Cardiac ventricle fibroblast (primary cell): ENCODE data around the gene ZNF736. TPM values are rescaled to one million over a fixed set of nuclear protein-coding genes. Genes with fewer than 3 reads are reported as not detected.

Experiments used
- total RNA-seq: library from RNA; depleted of rRNA; stranded (reverse); fragments of >200 nt; gene quantifications from 2 replicates; pipeline ENCODE4 v1.2.3, GENCODE V29; 2015

Gene ZNF736
- total RNA-seq, result 4.6 and 4.8 TPM in 2 replicates

DNA sequence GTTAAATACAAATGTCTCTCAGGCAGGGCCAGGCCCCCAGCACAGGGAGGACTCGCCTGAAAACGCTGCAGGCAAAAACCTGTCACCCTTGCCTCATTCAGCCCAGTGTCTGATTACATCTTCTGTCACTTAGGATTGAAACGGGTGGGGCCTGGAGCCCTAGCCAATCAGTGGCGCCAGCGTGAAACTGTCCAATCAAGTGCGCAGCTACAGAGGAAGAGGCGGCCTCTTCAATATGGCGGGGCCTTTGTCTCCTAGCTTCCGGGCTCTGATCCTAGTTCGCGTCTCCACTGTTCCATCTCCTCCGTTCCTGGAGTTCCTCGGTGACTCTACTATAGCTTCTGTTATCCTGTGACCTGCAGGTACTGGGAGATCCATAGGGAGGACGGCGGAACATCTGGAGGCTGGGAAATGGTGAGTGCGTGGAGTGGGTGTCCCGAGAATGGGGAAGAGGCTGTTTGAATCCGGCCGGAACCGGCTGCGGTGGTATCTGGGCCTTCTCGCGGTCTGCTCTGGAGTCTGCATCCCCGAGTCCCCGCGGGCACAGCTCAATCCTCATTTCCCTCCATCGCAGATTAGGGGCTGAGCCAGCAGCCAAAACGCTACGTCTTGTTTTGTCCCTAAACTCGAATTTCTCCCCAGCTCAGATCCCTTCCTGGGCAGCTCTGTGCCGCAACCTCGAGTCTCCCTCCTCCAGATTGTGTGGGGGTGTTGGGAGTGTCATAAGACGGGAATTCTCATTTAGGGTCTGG, at the start of gene ZNF736:
Gene ZNF736, plus strand, starts transcription at position 222 of the 752 bp plus-strand sequence. Its CDS starts 190 bp downstream, at position 412.

Other genes starting within 250 kb of the ZNF736 start
- not detected in 2 replicates for gene ZNF735, start 106.8 kb upstream of the ZNF736 start, total RNA-seq
- gene ZNF679, start 85.5 kb upstream of the ZNF736 start, total RNA-seq, result not detected in 2 replicates
- gene ZNF680, start 249.1 kb downstream of the ZNF736 start, total RNA-seq, result 12.5 and 17.3 TPM in 2 replicates